A549 (cell line): ENCODE results near the gene CAMTA1. TPM values are rescaled to one million over a fixed set of nuclear protein-coding genes. Genes with fewer than 3 reads are reported as not detected.

Source experiments
- ATAC-seq, 2 experiments: fragments of 200-7000 bp in 1 of 2; fragments of >200 bp in 1 of 2; cut with Nextera tagmentation in 1 of 2; cut with Tn5 transposase in 1 of 2; 3 replicates each; pipeline versions ENCODE4 v1.8.0 to v1.9.1; 2018 to 2020; ENCODE audit warnings: mild to moderate bottlenecking in 1 of 2, moderate library complexity in 1 of 2
- CTCF ChIA-PET: fragments of 300-600 bp; sonication (Branson Sonifier 250); formaldehyde crosslinking; extraction: SDS; loops from one replicate; lab custom pipeline; 2021; ENCODE audit warnings: antibody characterized with exemption, inconsistent platforms; lab: Yijun Ruan, JAX
- POLR2A ChIA-PET: fragments of 350-600 bp; formaldehyde crosslinking; extraction: SDS; loops from one replicate; lab custom pipeline; 2021; ENCODE audit warnings: antibody characterized with exemption, inconsistent platforms; lab: Yijun Ruan, JAX
- DNase-seq, 2 experiments: peaks; one replicate each; pipeline versions ENCODE4 v3.0.0 to v3.0.0-alpha.2; 2011 to 2016; ENCODE audit warnings: low read depth in 1 of 2, low spot score in 1 of 2
- FAIRE-seq: peaks from 2 replicates; lab custom pipeline; 2011; peaks lifted over from hg19 to GRCh38; lab: Jason Lieb, UNC
- H3K27ac ChIP-seq, 2 experiments: fragments of >200 bp; sonication (Bioruptor Twin); formaldehyde crosslinking; 3 replicates each; pipeline ENCODE4 v1.5.1; 2016 to 2017
- H3K4me1 ChIP-seq: fragments of >200 bp; sonication (Bioruptor Twin); formaldehyde crosslinking; 3 replicates; pipeline ENCODE4 v1.6.1; 2016
- H3K4me2 ChIP-seq: fragments of >200 bp; sonication (Bioruptor Twin); formaldehyde crosslinking; 3 replicates; pipeline ENCODE4 v1.6.1; 2016
- H3K4me3 ChIP-seq: fragments of >200 bp; sonication (Bioruptor Twin); formaldehyde crosslinking; 3 replicates; pipeline ENCODE4 v1.5.1; 2016
- H3K9me3 ChIP-seq: fragments of >200 bp; sonication (Bioruptor Twin); formaldehyde crosslinking; 3 replicates; pipeline ENCODE4 v1.6.1; 2016
- BHLHE40 ChIP-seq: IDR thresholded peaks from 2 replicates; pipeline ENCODE4 v1.6.1; 2012; ENCODE audit warnings: low read depth, low read length, inconsistent platforms
- CBX2 ChIP-seq: fragments of 200-600 bp; sonication (generic); IDR thresholded peaks from 2 replicates; pipeline ENCODE4 v1.6.1; 2016; ENCODE audit warnings: low read depth, mild to moderate bottlenecking, borderline replicate concordance
- CHD2 ChIP-seq: fragments of 150-350 bp; IDR thresholded peaks from 2 replicates; pipeline ENCODE4 v1.6.1; 2014; ENCODE audit warnings: low read length; ENCODE audit not compliant: partially characterized antibody
- CTCF ChIP-seq: fragments of >200 bp; sonication (Bioruptor Twin); formaldehyde crosslinking; IDR thresholded peaks from 3 replicates; pipeline ENCODE4 v1.5.1; 2016
- EHMT2 ChIP-seq: fragments of 200-600 bp; sonication (generic); IDR thresholded peaks from 2 replicates; pipeline ENCODE4 v1.6.1; 2016; ENCODE audit warnings: antibody characterized with exemption, low read depth, mild to moderate bottlenecking, moderate library complexity
- ELK1 ChIP-seq: fragments of 150-350 bp; IDR thresholded peaks from 2 replicates; pipeline ENCODE4 v1.6.1; 2014; ENCODE audit warnings: low read depth, mild to moderate bottlenecking, low read length
- EP300 ChIP-seq, 2 experiments: fragments of >200 bp; sonication (Bioruptor Twin); formaldehyde crosslinking; IDR thresholded peaks; 2 replicates in 1 of 2; 3 replicates in 1 of 2; pipeline ENCODE4 v1.6.1; 2016 to 2017
- FOSB ChIP-seq: fragments of 250-450 bp; sonication (Bioruptor Pico); IDR thresholded peaks from 2 replicates; pipeline ENCODE4 v1.5.0; 2020; ENCODE audit warnings: mild to moderate bottlenecking, moderate library complexity
- HDAC2 ChIP-seq: fragments of 200-600 bp; sonication (generic); IDR thresholded peaks from 2 replicates; pipeline ENCODE4 v1.6.1; 2016
- HMGXB4 ChIP-seq: fragments of 250-450 bp; sonication (Bioruptor Pico); IDR thresholded peaks from 2 replicates; pipeline ENCODE4 v1.5.0; 2021; ENCODE audit warnings: mild to moderate bottlenecking, moderate library complexity, borderline replicate concordance
- JUN ChIP-seq, 2 experiments: fragments of >200 bp; sonication (Bioruptor Twin); formaldehyde crosslinking; IDR thresholded peaks; 2 replicates in 1 of 2; 3 replicates in 1 of 2; pipeline ENCODE4 v1.6.1; 2016 to 2017
- JUNB ChIP-seq: fragments of >200 bp; sonication (Bioruptor Twin); formaldehyde crosslinking; IDR thresholded peaks from 2 replicates; pipeline ENCODE4 v1.6.1; 2016
- KDM5A ChIP-seq: fragments of 200-600 bp; sonication (generic); IDR thresholded peaks from 2 replicates; pipeline ENCODE4 v1.6.1; 2016; ENCODE audit warnings: antibody characterized with exemption, mild to moderate bottlenecking
- NR3C1 ChIP-seq: fragments of >200 bp; sonication (Bioruptor Twin); formaldehyde crosslinking; IDR thresholded peaks from 3 replicates; pipeline ENCODE4 v1.6.1; 2017
- POLR2AphosphoS2 ChIP-seq: conservative IDR thresholded peaks from 2 replicates; pipeline ENCODE4 v1.6.1; 2012; ENCODE audit warnings: low read length, improper control_type of control experiment, inconsistent platforms
- RAD21 ChIP-seq, 2 experiments: fragments of >200 bp in 1 of 2; sonication (Bioruptor Twin) in 1 of 2; formaldehyde crosslinking in 1 of 2; IDR thresholded peaks in 1 of 2; conservative IDR thresholded peaks in 1 of 2; 2 replicates in 1 of 2; 3 replicates in 1 of 2; pipeline ENCODE4 v1.6.1; 2012 to 2018; ENCODE audit warnings: inconsistent platforms in 1 of 2
- RARB ChIP-seq: fragments of 250-450 bp; sonication (Bioruptor Pico); IDR thresholded peaks from 2 replicates; pipeline ENCODE4 v1.8.0; 2021; ENCODE audit warnings: mild to moderate bottlenecking, moderate library complexity
- RCOR1 ChIP-seq: fragments of 150-350 bp; IDR thresholded peaks from 2 replicates; pipeline ENCODE4 v1.6.1; 2014; ENCODE audit warnings: antibody characterized with exemption, low read length, low read depth
- WGBS: methylation state at CpG from one replicate; pipeline ENCODE4 v1.1.6; 2017; ENCODE audit errors: missing lambda C conversion rate; 5-methylcytosine and 5-hydroxymethylcytosine counted together
- polyA plus RNA-seq, 4 experiments: library from polyadenylated mRNA; depleted of rRNA in 3 of 4; stranded (reverse); fragments of >200 nt; fragmentation: RNase III in 1 of 4; extraction: RNeasy Plus Mini Kit Qiagen cat#74134 plus additional on column Dnase treatment in 1 of 4; gene quantifications; 2 replicates in 3 of 4; 3 replicates in 1 of 4; pipeline ENCODE4 v1.2.3, GENCODE V29; 2011 to 2017
- TF ChIP-seq, protein P1 (sequence below): fragments of 200-600 bp; sonication (generic); IDR thresholded peaks from 2 replicates; pipeline ENCODE4 v1.6.1; 2016; ENCODE audit warnings: antibody characterized with exemption, mild to moderate bottlenecking, moderate library complexity
- TF ChIP-seq, protein P2 (sequence below): fragments of 450-650 bp; IDR thresholded peaks from 2 replicates; pipeline ENCODE4 v1.6.1; 2014; ENCODE audit warnings: antibody characterized with exemption
- TF ChIP-seq, protein P3 (sequence below): fragments of 250-450 bp; sonication (Bioruptor Pico); IDR thresholded peaks from 2 replicates; pipeline ENCODE4 v1.5.0; 2020; ENCODE audit warnings: low read depth, mild to moderate bottlenecking, moderate library complexity

The CAMTA1 gene
- polyA plus RNA-seq, 2 of the 4 experiments (the other 2 are of a cell fraction): 58.8 to 75.0 TPM

DNA sequence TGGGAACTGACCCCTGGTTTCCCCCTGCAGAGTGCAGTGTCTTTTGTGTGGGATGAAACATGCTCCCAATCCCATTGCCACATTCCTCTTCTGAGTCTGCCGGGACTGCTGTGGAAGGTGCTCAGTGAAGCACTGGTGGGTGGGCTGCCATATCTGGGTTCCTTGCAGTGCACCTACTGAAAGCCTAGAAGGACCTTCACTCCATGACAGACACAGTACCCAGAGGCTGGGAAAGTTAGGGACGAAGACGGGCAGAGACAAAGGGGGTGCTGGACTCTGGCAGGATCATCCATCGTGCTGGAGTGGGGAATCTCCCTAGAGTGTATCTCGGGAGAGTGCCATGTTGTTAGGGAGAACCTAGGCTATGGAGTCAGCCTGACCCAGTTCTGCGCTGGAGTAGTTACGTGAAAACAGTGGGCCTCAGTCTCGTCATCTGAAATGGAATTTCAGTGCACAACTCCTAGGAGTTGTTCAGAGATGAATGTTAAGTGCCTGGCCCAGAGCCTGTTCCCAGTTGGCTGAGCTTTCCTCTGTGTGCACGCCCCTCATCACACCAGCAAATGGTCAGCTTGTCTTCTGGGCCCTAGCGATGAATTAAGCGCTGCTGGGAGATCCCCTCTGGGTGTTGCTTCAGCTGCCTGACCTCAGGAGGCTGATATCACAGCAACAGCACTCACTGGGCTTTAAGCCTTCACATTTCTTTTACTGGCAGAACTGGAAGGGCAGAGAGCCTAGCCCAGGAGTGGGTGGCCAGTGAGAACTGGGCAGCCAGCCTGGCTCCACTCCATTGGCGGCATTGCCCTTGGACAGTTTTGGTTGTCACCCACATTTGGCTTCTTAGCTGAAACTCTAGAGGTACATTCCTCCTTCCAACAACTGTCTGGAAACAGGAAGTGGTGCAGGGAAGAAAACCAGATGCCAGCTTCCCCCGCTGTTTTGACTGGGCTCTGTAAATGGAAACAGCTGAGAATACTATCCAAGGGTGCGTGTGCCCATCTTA lies 506.0 kb downstream of the CAMTA1 start (continued):
- no peak for TF ChIP-seq HMGXB4

GRCh38 chr1:7292036-7292681 lies 506.9 kb downstream of the CAMTA1 start:
- ChIA-PET CTCF (interaction anchor here (1.5 kb wide), 1 partner anchor 10 kb away, joined by 4 read pairs; no protein-coding TSS in a partner anchor), POLR2A (no interaction called here)
- no peak overlapping the region for H3K4me2 ChIP-seq
- ATAC-seq: no peak
- DNase-seq: no peak
- H3K27ac ChIP-seq: peak overlapping the region; percentile 41 to 97; a peak in 5 of 6 replicates
- H3K9me3 ChIP-seq: peaks cover 20% of the 10 kb centered on the region
- no peaks in the 10 kb centered on the region for H3K4me1 ChIP-seq
- TF ChIP-seq, protein P1, sequence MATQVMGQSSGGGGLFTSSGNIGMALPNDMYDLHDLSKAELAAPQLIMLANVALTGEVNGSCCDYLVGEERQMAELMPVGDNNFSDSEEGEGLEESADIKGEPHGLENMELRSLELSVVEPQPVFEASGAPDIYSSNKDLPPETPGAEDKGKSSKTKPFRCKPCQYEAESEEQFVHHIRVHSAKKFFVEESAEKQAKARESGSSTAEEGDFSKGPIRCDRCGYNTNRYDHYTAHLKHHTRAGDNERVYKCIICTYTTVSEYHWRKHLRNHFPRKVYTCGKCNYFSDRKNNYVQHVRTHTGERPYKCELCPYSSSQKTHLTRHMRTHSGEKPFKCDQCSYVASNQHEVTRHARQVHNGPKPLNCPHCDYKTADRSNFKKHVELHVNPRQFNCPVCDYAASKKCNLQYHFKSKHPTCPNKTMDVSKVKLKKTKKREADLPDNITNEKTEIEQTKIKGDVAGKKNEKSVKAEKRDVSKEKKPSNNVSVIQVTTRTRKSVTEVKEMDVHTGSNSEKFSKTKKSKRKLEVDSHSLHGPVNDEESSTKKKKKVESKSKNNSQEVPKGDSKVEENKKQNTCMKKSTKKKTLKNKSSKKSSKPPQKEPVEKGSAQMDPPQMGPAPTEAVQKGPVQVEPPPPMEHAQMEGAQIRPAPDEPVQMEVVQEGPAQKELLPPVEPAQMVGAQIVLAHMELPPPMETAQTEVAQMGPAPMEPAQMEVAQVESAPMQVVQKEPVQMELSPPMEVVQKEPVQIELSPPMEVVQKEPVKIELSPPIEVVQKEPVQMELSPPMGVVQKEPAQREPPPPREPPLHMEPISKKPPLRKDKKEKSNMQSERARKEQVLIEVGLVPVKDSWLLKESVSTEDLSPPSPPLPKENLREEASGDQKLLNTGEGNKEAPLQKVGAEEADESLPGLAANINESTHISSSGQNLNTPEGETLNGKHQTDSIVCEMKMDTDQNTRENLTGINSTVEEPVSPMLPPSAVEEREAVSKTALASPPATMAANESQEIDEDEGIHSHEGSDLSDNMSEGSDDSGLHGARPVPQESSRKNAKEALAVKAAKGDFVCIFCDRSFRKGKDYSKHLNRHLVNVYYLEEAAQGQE: no peak
- TF ChIP-seq RCOR1 (no peak), FOSB (no peak), CBX2 (no peak), RARB (no peak), JUNB (no peak), POLR2AphosphoS2 (no peak), ELK1 (no peak), EP300 (IDR thresholded peaks at IDR 0.05) (no peak), RAD21 (conservative IDR thresholded peaks at IDR 0.05 in 1 of 2, IDR thresholded peaks at IDR 0.05 in 1 of 2) (no peak), CTCF (no peak), BHLHE40 (no peak), EHMT2 (no peak), KDM5A (no peak), HDAC2 (no peak), JUN (IDR thresholded peaks at IDR 0.05) (no peak), CHD2 (no peak), NR3C1 (no peak)
- TF ChIP-seq, protein P2, sequence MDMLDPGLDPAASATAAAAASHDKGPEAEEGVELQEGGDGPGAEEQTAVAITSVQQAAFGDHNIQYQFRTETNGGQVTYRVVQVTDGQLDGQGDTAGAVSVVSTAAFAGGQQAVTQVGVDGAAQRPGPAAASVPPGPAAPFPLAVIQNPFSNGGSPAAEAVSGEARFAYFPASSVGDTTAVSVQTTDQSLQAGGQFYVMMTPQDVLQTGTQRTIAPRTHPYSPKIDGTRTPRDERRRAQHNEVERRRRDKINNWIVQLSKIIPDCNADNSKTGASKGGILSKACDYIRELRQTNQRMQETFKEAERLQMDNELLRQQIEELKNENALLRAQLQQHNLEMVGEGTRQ: no peak
- TF ChIP-seq, protein P3, sequence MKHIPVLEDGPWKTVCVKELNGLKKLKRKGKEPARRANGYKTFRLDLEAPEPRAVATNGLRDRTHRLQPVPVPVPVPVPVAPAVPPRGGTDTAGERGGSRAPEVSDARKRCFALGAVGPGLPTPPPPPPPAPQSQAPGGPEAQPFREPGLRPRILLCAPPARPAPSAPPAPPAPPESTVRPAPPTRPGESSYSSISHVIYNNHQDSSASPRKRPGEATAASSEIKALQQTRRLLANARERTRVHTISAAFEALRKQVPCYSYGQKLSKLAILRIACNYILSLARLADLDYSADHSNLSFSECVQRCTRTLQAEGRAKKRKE (CRISPR knock-in tag): no peak
- TF ChIP-seq, all 56 proteins: peak for 0
- no peak overlapping the region for H3K4me3 ChIP-seq
- FAIRE-seq: no peak
- 91% methylated on average over 10 of the region's 10 CpGs for WGBS
